Rectal smooth muscle tissue (tissue), 1 donor: ENCODE results near the gene COL28A1.

Experiments used
- H3K27ac ChIP-seq: one replicate; pipeline ENCODE4 v1.7.0; 2013; ENCODE audit warnings: low read depth, low read length, inconsistent platforms
- H3K27me3 ChIP-seq: one replicate; pipeline ENCODE4 v1.7.0; 2013; ENCODE audit warnings: low read length; ENCODE audit not compliant: control insufficient read depth, insufficient read depth
- H3K36me3 ChIP-seq: one replicate; pipeline ENCODE4 v1.7.0; 2013; ENCODE audit warnings: low read length; ENCODE audit not compliant: control insufficient read depth, insufficient read depth
- H3K4me1 ChIP-seq: one replicate; pipeline ENCODE4 v1.7.0; 2013; ENCODE audit warnings: low read length; ENCODE audit not compliant: control insufficient read depth, insufficient read depth
- H3K4me3 ChIP-seq: one replicate; pipeline ENCODE4 v1.7.0; 2013; ENCODE audit warnings: low read length
- H3K9ac ChIP-seq: one replicate; pipeline ENCODE4 v1.7.0; 2013; ENCODE audit warnings: low read length

Gene COL28A1

GRCh38 chr7:7535691-7536090 is at the start of gene COL28A1:
Gene COL28A1 (minus strand): TSS chr7:7535873. CDS start chr7:7532875, 2,998 bp downstream.
- no peak within 1 kb of the TSS for H3K27ac ChIP-seq
- H3K4me3 ChIP-seq: no peak within 1 kb of the TSS
- no peaks in the 10 kb centered on the region for H3K27me3 ChIP-seq
- H3K4me1 ChIP-seq: no peaks in the 10 kb centered on the region
- H3K36me3 ChIP-seq: no peaks in the 10 kb centered on the region
- H3K9ac ChIP-seq: no peak within 1 kb of the TSS

- H3K27ac ChIP-seq: no peak overlapping the region
- no peak overlapping the region for H3K4me3 ChIP-seq
- H3K27me3 ChIP-seq: no peaks in the 10 kb centered on the region
- no peak overlapping the region for H3K9ac ChIP-seq
- H3K4me1 ChIP-seq: no peaks in the 10 kb centered on the region
- no peaks in the 10 kb centered on the region for H3K36me3 ChIP-seq
Observed at GRCh38 chr7:7584653-7585052, 49.0 kb upstream of the COL28A1 start.

GRCh38 chr7:7583731-7584130 is 48.1 kb upstream of the COL28A1 start:
- Histone ChIP-seq H3K4me3 (no peak overlapping the region), H3K4me1 (no peaks in the 10 kb centered on the region), H3K9ac (no peak overlapping the region), H3K36me3 (no peaks in the 10 kb centered on the region), H3K27ac (no peak overlapping the region), H3K27me3 (no peaks in the 10 kb centered on the region)

- no peaks in the 10 kb centered on the region for H3K27me3 ChIP-seq
- H3K36me3 ChIP-seq: no peaks in the 10 kb centered on the region
- H3K27ac ChIP-seq: no peak overlapping the region
- H3K4me3 ChIP-seq: no peak overlapping the region
- H3K4me1 ChIP-seq: no peaks in the 10 kb centered on the region
- no peak overlapping the region for H3K9ac ChIP-seq
Observed at GRCh38 chr7:7582596-7582995, 46.9 kb upstream of the COL28A1 start.

GRCh38 chr7:7581531-7582179 is 46.0 kb upstream of the COL28A1 start:
- no peak overlapping the region for H3K27ac ChIP-seq
- H3K36me3 ChIP-seq: no peaks in the 10 kb centered on the region
- no peak overlapping the region for H3K9ac ChIP-seq
- no peaks in the 10 kb centered on the region for H3K4me1 ChIP-seq
- no peaks in the 10 kb centered on the region for H3K27me3 ChIP-seq
- H3K4me3 ChIP-seq: no peak overlapping the region

GRCh38 chr7:7579638-7580037 is 44.0 kb upstream of the COL28A1 start:
- Histone ChIP-seq H3K4me3 (no peak overlapping the region), H3K36me3 (no peaks in the 10 kb centered on the region), H3K27me3 (no peaks in the 10 kb centered on the region), H3K4me1 (no peaks in the 10 kb centered on the region), H3K9ac (no peak overlapping the region), H3K27ac (no peak overlapping the region)

GRCh38 chr7:7577888-7578287 is 42.2 kb upstream of the COL28A1 start:
- Histone ChIP-seq H3K4me1 (no peaks in the 10 kb centered on the region), H3K9ac (no peak overlapping the region), H3K27ac (no peak overlapping the region), H3K36me3 (no peaks in the 10 kb centered on the region), H3K4me3 (no peak overlapping the region), H3K27me3 (no peaks in the 10 kb centered on the region)

- Histone ChIP-seq H3K36me3 (no peaks in the 10 kb centered on the region), H3K27me3 (no peaks in the 10 kb centered on the region), H3K9ac (no peak overlapping the region)
Observed at GRCh38 chr7:7576344-7576743, 40.7 kb upstream of the COL28A1 start.

GRCh38 chr7:7573701-7574100 is 38.0 kb upstream of the COL28A1 start:
- H3K9ac ChIP-seq: no peak overlapping the region
- H3K27me3 ChIP-seq: no peaks in the 10 kb centered on the region
- H3K4me1 ChIP-seq: peaks cover under 1% of the 10 kb centered on the region
- no peak overlapping the region for H3K27ac ChIP-seq
- H3K36me3 ChIP-seq: no peaks in the 10 kb centered on the region
- H3K4me3 ChIP-seq: no peak overlapping the region

More at GRCh38 chr7:7576344-7576743, 40.7 kb upstream of the COL28A1 start:
- H3K4me1 ChIP-seq: no peaks in the 10 kb centered on the region
- no peak overlapping the region for H3K27ac ChIP-seq
- no peak overlapping the region for H3K4me3 ChIP-seq

- Histone ChIP-seq H3K27me3 (no peaks in the 10 kb centered on the region), H3K36me3 (no peaks in the 10 kb centered on the region), H3K27ac (no peak overlapping the region), H3K9ac (no peak overlapping the region), H3K4me3 (no peak overlapping the region), H3K4me1 (peaks cover 10% of the 10 kb centered on the region)
Observed at GRCh38 chr7:7570584-7570983, 34.9 kb upstream of the COL28A1 start.

- H3K4me1 ChIP-seq: peaks cover 10% of the 10 kb centered on the region
- H3K4me3 ChIP-seq: no peak overlapping the region
- no peaks in the 10 kb centered on the region for H3K36me3 ChIP-seq
- H3K27ac ChIP-seq: no peak overlapping the region
- no peak overlapping the region for H3K9ac ChIP-seq
- no peaks in the 10 kb centered on the region for H3K27me3 ChIP-seq
Observed at GRCh38 chr7:7569615-7570014, 33.9 kb upstream of the COL28A1 start.

- Histone ChIP-seq H3K36me3 (no peaks in the 10 kb centered on the region), H3K27ac (no peak overlapping the region), H3K4me3 (peak overlapping the region; percentile 9), H3K9ac (no peak overlapping the region), H3K4me1 (peaks cover 10% of the 10 kb centered on the region), H3K27me3 (no peaks in the 10 kb centered on the region)
Observed at GRCh38 chr7:7569081-7569527, 33.4 kb upstream of the COL28A1 start.

GRCh38 chr7:7568553-7568952 is 32.9 kb upstream of the COL28A1 start:
- Histone ChIP-seq H3K9ac (no peak overlapping the region), H3K4me3 (peak overlapping the region; percentile 33), H3K27me3 (no peaks in the 10 kb centered on the region), H3K4me1 (peaks cover 10% of the 10 kb centered on the region), H3K27ac (no peak overlapping the region), H3K36me3 (no peaks in the 10 kb centered on the region)
